HG03571 (cell line): ENCODE data around the gene INSYN1.
A peak's percentile ranks its signal among the peaks of the same experiment; 100 is the strongest.
"Not testable (repeated sequence)": the region's sequence is repeated elsewhere in the genome, so short reads cannot be mapped to it uniquely, and the experiment has no call there.

ENCODE experiments used
- ATAC-seq: cut with Tn5 transposase; IDR thresholded peaks from one replicate; pipeline ENCODE4 v1.9.1; 2021; ENCODE audit not compliant: unreplicated experiment

INSYN1 gene

DNA sequence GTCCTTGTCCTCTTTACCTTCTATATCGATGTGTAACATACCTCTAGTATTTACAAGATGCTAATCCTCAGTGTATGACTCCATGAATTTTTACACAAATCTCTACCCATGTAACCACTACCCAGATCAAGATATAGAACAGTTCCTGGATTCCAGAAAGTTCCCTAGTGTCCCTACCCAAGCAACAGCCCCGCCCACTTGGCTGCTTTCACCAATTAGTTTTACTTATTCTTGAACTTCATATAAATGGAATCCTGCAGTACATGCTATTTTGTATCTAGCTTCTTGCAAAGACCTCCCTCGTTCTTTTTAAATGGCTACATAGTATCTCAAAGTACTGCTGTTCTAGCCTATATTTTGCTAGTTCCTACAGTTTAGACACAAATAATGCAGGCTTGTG is 35.9 kb downstream of the INSYN1 start:
- no peak for ATAC-seq

DNA sequence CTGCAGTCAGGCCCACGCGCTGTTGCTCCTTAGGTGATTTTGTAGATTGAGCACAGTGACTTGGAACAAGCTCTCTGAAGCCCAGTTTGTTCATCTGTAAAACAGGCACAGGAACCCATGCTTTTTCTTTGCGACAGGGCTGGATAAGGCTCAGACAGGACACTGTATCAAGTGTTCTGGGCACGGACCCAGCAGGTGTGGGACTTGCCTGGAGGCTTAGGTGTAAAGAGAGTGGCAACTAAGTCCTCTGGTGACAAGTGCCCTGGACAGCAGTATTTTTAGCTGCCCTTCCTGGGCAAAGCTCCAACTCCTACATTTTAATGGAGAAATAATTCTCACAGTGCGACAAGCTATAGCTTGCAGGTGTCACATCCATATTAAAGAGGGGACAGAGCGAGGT is 36.7 kb downstream of the INSYN1 start:
- no peak for ATAC-seq

DNA sequence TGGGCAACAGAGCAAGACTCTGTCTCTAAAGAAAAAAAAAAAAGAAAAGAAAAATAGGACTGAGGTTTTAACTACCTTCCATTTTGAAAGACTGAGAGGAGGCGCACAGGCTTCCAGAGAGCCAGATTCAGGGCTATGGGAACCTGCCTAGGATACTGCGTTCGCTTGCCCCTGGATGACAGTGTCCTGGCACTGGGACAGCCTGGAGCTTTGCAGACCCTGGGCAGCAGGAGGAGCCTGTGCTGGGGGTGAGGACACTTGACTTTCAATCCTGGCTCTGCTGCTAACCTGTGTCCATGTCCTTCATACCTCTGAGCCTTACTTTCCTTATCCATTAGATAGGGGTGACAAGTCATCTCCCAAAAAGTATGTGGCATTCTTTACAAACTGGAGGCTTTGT is 37.7 kb downstream of the INSYN1 start:
- ATAC-seq = no peak

DNA sequence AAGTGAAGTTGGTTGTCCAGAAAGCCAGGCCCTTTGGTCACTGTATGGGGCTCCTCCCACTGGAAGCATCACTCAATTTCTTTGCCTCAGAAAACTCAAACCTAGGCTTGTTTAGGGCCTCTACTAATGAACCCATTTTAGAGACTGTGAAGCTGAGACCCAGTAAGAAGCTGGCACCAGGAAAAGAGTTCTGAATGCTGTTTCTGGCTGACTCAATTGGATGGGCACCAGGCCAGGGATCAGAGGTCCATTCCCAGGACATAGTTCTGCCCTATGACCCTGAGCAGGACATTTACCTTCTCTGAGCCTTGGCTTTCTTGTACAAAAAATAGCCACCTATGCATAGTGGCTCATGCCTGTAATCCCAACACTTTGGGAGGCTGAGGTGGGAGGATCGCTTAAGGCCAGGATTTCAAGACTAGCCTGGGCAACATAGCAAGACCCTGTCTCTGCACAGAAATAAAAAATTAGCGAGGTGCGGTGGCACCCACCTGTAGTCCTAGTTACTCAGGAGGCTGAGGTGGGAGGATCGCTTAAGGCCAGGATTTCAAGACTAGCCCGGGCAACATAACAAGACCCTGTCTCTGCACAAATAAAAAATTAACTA is 38.4 kb downstream of the INSYN1 start:
- no peak for ATAC-seq

DNA sequence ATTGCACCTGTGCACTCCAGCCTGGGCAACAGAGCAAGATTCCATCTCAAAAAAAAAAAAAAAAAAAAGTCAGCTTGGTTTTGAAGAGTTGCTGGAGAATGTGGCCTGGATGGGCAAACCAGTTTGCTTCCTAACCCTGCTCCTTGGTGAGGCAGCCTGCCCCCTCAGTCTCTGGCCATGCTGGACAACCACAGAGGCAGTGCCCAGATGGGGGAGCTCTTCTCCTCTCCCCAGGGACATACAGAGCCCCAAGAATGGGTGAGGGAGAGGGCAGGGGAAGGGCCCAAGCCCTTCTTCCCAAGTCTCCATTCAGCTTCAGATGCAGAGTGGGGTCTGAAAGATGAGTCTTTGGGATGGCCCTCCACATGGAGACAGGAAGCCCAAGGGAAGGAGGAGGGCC is 41.0 kb downstream of the INSYN1 start:
- ATAC-seq = no peak

DNA sequence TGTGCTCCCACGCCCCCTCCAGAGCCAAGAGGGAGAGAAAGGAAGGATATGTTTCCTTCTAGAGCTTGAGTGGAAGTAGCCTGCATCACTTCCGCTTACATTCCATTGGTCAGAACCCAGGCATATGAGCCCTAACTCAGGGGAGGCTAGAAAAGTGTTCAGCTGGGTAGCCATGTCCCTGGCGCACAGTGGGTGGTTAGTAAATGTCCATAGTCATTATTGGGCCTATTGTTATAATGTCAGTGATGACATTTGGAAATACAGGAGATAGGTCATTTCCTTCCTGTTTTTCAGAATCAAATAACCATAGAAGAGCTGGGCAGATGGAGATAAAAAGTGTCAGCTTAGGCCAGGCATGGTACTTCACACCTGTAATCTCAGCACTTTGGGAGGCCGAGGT is 41.6 kb downstream of the INSYN1 start:
- no peak for ATAC-seq

DNA sequence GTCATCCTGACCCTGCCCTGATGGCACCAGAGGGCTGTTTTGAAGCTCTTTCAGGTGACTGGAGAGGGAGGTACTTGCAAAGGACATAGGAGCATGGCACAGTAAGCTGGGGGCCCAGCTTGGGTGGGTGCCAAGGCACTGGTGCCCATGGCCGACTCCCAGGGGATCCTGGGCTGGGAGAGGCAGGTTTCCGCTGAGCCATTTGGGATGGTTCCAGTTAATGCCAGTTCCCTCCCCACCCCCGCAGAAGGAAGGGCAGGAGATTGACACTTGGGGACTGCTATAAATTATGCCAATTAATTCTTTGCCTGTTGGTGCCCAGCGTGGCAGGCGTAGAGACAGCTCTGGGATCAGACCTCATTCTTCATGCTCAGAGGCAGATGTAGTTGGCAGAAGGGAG is 42.8 kb downstream of the INSYN1 start:
- ATAC-seq = no peak

DNA sequence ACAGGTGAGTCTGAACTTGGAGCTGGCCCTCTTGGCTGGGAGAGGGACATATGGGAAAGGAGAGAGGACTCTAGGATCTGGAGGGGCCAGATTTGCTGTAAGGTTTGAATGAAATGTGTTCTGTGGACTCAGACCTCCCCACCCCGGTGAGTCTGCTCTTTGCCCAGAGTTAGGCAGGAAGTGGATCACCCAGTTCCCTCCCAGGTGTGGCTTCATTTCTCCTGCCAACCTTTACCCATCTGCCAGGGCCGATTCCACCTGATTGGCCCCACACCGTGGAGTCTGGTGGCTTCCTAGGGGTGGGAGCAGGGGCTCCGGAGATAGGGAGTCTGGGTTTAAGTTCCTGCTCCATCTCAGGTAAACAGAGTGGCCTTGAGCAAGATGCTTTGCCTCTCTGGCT is 43.5 kb downstream of the INSYN1 start:
- ATAC-seq = no peak

DNA sequence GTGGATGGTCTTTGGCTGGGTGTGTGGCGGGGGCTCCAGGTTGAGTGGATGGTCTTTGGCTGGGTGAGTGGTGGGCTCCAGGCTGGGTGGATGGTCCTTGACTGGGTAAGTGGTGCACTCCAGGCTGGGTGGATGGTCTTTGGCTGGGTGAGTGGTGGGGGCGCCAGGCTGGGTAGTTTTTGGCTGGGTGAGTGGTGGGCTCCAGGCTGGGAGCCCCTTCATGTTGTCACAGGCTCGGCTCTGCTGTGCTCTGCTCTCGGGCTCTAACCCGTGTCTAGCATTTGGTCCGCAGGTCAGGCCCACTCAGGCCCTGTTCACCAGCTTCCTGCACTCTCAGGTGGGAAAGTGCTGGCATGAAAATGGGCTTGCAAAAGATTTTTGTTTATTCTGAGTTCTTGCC is 43.9 kb downstream of the INSYN1 start:
- ATAC-seq = no peak

DNA sequence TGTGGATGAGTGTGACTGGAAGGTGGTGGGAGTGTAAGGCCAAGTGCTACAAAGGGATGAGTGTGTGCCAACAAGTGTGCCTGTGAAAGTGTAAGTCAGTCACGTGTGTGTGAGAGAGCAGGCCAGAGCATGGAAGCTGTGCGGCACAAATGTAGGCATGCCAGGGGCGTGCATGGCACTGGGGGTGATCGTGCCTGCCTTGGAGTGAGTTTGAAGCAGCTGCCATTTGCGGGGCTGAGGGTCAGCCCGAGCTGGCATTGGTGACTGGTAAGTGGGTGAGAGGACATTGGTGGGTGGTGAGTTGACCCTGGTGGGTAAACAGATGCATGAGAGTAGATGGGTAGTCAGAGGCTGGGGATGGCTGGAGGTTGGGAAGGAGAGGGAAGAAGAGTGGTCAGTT is 44.5 kb downstream of the INSYN1 start:
- ATAC-seq = no peak

DNA sequence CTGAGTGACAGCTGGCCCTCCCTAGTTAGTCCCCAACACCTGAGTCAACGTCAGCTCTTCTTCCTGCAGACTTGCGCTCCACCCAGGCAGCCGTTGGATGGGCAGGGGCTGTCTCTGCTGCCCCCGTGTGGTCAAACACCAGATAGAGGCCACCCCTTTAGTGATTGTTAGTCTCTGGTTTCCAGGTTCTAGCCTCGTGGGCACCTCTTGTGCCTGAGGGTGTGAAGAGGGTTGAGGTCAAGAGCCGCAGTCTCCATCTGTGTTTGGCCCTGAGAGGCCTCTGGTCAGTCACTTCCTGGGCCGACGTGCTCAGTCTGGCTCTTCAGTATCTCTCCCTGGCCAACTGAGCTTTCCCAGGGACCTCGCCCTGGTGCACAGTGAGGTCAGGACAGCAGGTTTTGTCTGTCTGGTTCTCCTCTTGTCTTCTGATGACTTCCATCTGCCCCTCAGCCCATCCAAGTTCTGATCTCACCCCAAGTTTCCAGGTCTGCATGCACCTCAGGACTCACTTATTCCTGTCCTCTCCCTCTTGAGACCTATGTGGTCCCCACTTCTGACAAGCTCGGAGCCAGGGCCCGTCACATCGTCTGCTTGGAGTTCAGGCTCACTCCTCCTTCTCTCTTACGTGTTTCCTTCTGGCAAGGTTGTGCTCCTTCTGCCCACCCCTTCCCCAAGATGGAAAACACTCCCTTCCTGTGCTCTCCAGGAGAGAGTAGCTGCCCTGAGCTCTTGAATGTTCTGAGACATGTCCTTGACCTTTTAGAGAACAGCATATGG is 48.1 kb downstream of the INSYN1 start:
- ATAC-seq = no peak

DNA sequence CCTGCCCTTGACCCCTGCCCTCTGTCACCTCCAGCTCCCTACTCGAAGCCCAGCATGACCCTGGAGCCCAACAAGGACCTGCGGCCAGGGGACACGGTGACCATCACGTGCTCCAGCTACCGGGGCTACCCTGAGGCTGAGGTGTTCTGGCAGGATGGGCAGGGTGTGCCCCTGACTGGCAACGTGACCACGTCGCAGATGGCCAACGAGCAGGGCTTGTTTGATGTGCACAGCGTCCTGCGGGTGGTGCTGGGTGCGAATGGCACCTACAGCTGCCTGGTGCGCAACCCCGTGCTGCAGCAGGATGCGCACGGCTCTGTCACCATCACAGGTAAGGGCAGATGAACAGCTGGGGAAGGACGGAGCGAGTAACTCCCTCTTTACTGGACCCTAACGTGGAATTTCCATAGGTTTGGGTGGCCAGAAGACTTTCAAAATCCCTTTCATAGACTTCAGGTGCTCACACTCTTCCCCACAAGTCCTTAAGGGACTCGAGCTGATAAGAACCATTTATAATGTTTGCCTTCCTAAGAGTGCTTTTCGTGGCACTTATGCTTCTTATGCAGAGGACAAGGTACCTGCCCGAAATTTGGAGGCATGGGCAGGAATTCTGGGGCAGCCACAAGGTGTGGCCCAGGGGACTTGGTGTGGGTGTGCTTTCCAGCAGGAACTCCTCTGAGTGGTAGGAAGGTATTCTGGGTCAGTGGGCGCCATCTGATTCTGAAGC is 48.8 kb downstream of the INSYN1 start:
- ATAC-seq = not testable (repeated sequence)

DNA sequence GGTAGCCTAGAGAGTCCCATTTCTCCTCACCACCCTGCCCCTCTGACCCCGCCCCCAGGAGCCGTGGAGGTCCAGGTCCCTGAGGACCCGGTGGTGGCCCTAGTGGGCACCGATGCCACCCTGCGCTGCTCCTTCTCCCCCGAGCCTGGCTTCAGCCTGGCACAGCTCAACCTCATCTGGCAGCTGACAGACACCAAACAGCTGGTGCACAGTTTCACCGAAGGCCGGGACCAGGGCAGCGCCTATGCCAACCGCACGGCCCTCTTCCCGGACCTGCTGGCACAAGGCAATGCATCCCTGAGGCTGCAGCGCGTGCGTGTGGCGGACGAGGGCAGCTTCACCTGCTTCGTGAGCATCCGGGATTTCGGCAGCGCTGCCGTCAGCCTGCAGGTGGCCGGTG is 49.5 kb downstream of the INSYN1 start:
- not testable (repeated sequence) for ATAC-seq

DNA sequence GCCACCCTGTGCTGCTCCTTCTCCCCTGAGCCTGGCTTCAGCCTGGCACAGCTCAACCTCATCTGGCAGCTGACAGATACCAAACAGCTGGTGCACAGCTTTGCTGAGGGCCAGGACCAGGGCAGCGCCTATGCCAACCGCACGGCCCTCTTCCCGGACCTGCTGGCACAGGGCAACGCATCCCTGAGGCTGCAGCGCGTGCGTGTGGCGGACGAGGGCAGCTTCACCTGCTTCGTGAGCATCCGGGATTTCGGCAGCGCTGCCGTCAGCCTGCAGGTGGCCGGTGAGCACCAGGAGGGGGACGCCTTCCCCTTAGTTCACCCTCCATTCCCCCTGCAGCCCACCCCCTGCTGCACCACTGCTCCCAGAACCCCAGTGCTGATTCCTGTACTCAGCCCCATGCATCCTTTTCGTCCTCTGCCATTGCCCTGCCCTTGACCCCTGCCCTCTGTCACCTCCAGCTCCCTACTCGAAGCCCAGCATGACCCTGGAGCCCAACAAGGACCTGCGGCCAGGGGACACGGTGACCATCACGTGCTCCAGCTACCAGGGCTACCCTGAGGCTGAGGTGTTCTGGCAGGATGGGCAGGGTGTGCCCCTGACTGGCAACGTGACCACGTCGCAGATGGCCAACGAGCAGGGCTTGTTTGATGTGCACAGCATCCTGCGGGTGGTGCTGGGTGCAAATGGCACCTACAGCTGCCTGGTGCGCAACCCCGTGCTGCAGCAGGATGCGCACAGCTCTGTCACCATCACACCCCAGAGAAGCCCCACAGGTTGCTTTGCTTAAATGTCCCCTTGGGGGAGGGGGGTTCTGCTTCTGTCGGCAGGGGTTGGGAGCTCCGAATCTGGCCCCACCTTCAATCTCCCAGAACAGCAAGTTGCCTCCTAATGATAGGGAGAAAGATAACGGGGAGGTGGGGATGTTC is 50.6 kb downstream of the INSYN1 start:
- not testable (repeated sequence) for ATAC-seq

DNA sequence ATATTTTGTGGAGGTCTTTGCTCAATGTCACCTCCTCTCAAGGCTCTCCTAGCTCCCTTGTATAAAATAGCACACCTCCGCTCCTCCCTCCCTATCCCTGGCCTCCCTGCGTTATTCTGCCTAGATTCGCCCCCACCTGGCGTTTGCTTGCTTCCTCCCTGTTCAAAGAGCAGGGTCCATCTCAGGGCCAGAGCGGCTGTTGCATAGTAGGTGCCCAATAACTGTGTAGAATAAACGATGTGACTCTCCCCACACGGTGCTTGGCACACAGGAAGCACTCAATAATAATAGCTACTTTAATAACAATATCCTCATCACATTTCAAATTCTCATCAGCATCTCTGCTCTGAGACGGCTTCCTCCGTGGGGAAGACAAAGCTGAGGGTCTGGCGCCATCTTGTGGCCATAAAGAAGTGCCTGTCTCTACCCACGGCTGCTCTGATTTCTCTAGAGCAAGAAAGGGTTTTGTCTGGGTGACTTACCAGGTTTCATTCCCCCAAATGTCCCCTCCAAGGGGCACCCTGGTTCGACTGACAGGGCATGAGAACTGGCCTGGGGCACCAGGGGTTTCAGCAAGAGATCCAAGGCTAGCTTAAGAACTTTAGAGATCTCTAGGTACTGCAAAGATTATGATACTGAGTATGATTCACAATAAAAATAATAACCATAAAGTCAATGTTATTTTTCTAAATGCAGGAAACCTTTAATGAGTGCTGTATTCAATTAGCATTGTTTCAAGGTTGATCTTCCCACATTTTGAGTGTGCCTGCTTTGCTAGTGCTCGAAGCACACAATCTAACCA is 52.9 kb downstream of the INSYN1 start:
- no peak for ATAC-seq

DNA sequence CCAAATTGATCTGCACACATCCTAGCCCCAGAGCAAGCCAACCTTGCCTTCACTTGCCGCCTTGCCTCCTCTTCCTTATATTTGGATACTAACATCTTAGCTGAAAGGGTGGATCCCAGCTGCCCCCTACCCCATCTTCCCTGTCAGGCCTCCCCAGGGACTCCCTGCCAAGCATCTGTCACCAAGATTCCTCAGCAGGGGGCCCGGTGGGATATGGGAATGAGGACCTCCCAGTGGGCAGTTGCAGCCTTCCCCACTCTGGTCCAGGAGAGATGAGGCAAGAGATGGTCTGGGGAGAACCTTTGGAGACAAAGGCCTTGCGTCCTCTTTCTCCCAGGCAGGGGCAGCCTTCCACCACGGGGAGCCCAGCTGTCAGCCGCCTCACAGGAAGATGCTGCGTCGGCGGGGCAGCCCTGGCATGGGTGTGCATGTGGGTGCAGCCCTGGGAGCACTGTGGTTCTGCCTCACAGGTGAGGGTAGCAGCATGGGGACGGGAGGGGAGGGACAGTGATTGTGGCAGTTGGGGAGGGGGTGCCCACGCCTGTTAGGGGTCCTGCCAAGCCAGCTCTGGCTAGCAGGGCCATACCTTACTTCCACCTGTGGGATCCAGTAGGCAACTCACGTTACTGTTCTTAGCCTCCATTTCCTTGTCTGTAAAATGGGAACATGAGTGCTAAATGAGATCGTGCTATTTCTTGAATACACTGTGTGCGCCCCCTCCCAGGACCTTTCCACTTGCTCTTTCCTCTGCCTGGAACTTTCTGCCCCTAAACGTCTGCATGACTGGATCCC is 53.7 kb downstream of the INSYN1 start:
- no peak for ATAC-seq

DNA sequence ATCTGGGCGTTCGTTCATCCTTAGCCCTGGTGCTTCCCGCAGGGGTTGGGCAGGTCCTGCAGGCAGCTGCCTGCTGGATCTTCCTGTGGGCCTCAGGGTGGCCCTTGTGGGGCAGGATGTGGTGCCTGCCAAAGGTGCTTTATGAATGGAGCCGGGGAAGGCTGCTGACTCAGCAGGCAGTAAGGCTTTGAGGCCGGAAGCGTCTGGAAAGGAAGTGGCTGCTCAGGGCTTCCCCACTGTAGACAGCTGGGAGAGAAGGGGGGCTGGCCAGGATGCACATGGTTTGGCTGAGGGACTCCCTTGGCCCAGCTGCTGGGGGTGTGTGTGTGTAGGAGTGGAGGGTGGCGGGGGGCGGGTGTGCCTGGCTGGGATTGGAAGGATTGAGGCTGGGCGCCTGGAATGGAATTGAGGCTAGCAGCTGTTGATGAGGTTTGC is 56.1 kb downstream of the INSYN1 start:
- ATAC-seq = peak; percentile 88

DNA sequence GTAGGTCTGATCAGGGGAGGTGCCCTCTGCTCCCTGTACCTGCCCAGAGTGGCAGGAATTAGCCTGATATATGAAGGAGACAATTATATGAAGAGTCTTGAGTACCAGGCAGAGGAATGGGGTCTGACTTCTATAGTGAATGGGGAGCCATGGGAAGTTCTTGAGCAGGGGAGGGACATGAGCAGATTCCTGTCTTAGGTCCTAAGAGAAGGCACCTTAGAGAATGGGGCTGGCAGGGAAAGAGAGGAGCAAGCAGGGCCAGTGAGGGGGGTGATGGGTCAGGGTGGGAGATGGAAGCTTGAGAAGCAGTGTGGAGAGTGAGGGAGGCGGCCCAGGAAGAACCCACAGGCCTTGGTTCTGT is 56.5 kb downstream of the INSYN1 start:
- ATAC-seq = no peak

DNA sequence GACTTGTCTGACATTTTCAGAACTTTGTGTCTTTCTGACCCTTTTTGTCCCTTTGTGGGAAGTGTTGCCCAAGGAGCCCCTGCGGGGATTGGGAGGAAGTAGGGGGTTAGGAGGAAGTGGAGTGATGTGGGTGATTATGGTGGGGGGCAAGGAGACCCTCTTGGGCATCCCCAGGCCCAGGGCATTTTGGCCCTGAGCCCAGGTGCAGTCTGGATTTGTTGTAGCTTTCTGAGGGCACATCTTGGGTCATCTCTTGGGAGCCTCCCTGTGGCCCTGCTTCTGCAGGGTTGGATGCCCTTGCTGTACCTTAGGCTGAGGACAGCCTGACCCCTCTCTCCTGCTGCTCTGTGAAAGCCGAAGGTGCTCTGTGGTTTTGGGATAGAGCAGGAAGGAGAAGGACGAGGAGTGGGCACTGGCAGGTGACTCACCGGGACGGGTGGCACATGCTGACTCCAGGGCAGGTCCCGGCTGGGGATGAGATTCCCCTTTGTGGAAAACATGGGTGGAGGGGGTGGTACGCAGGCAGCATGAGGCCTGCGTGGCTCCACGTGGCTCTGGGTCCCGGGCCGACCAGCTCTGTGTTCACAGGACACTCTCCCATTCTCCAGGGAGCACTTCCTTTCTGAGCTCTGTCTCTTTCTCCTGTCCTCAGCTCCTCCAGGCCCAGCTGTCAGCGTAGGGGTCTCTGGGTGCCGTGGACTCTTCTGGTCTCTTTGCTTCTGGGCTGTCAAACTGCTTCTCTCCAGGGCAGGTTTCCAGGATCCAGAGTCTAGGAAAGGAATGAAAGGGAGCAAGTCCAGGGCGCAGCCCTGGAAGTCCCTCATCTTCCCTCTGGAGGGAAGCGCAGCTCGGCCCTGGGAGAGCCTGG is 57.1 kb downstream of the INSYN1 start:
- no peak for ATAC-seq
